HepG2 (cell line): ENCODE results near the gene PTRHD1. TPM values are rescaled to one million over a fixed set of nuclear protein-coding genes. Genes with fewer than 3 reads are reported as not detected.

ENCODE experiments used
- ATAC-seq: fragments of 200-7000 bp; cut with Tn5 transposase; 3 replicates; pipeline ENCODE4 v1.9.1; 2020; ENCODE audit warnings: mild to moderate bottlenecking, moderate library complexity
- BruUV-seq: library from RNA; stranded (reverse); fragments of 400-500 nt; replicated peaks from 2 replicates; lab custom pipeline; 2021; lab: Mats Ljungman, UMichigan
- CTCF ChIA-PET: fragments of 300-600 bp; formaldehyde crosslinking; extraction: SDS; loops from one replicate; lab custom pipeline; 2021; ENCODE audit warnings: low total read pairs, inconsistent platforms, low intra/inter-chr PET ratio; lab: Yijun Ruan, JAX
- POLR2A ChIA-PET: fragments of 350-600 bp; sonication (Branson Sonifier 250); formaldehyde crosslinking; loops from one replicate; lab custom pipeline; 2020; ENCODE audit warnings: antibody characterized with exemption, inconsistent platforms; lab: Yijun Ruan, JAX
- DNase-seq: peaks from one replicate; pipeline ENCODE4 v3.0.0-alpha.2; 2015; ENCODE audit warnings: low spot score
- FAIRE-seq: peaks from 3 replicates; lab custom pipeline; 2011; peaks lifted over from hg19 to GRCh38; lab: Jason Lieb, UNC
- H2AFZ ChIP-seq: one replicate; pipeline ENCODE4 v1.6.1; 2011; ENCODE audit warnings: low read length, inconsistent platforms
- H3K27ac ChIP-seq: fragments of 300-600 bp; 3 replicates; pipeline ENCODE4 v1.8.0; 2011; ENCODE audit warnings: mixed run types, mild to moderate bottlenecking, mixed read lengths, low read length, inconsistent platforms; ENCODE audit not compliant: insufficient read depth; ENCODE audit errors: extremely low read length
- H3K27me3 ChIP-seq, 2 experiments: fragments of 200-600 bp in 1 of 2; 2 replicates in 1 of 2; 3 replicates in 1 of 2; pipeline versions ENCODE4 v1.6.0 to v1.8.0; 2011; ENCODE audit warnings: low read length in 2 of 2, mild to moderate bottlenecking in 2 of 2, moderate library complexity in 2 of 2, inconsistent platforms in 1 of 2; ENCODE audit not compliant: insufficient read depth in 2 of 2, control insufficient read depth in 1 of 2
- H3K36me3 ChIP-seq, 2 experiments: fragments of 200-600 bp in 1 of 2; replicated peaks in 1 of 2; 2 replicates in 1 of 2; 3 replicates in 1 of 2; pipeline versions ENCODE4 v1.5.1 to v1.8.0; 2011; ENCODE audit warnings: low read length in 2 of 2, inconsistent platforms in 1 of 2; ENCODE audit not compliant: insufficient read depth in 2 of 2, control insufficient read depth in 1 of 2
- H3K4me1 ChIP-seq: 2 replicates; pipeline ENCODE4 v1.5.1; 2012; ENCODE audit warnings: low read length, inconsistent platforms; ENCODE audit not compliant: insufficient read depth
- H3K4me2 ChIP-seq: 2 replicates; pipeline ENCODE4 v1.6.0; 2011; ENCODE audit warnings: low read depth, low read length, inconsistent platforms
- H3K4me3 ChIP-seq, 3 experiments: fragments of 200-600 bp in 1 of 3; sonication (generic), shearing (Covaris generic) in 1 of 3; replicated peaks in 1 of 3; 2 replicates each; pipeline ENCODE4 v1.5.1; 2011 to 2016; ENCODE audit warnings: low read length in 3 of 3, inconsistent platforms in 2 of 3, low read depth in 2 of 3, mild to moderate bottlenecking in 2 of 3, control low read depth in 1 of 3, mixed read lengths in 1 of 3; ENCODE audit not compliant: insufficient read depth in 1 of 3
- H3K79me2 ChIP-seq: one replicate; pipeline ENCODE4 v1.6.1; 2011; ENCODE audit warnings: low read length, inconsistent platforms; ENCODE audit not compliant: insufficient read depth
- H3K9ac ChIP-seq: 2 replicates; pipeline ENCODE4 v1.6.0; 2011; ENCODE audit warnings: mild to moderate bottlenecking, low read depth, low read length, inconsistent platforms; ENCODE audit not compliant: insufficient read depth
- H3K9me3 ChIP-seq: 2 replicates; pipeline ENCODE4 v1.5.1; 2012; ENCODE audit warnings: mild to moderate bottlenecking, low read length
- H4K20me1 ChIP-seq: 2 replicates; pipeline ENCODE4 v1.6.0; 2011; ENCODE audit warnings: inconsistent platforms, mild to moderate bottlenecking, low read length, moderate library complexity; ENCODE audit not compliant: insufficient read depth
- FOXP4 ChIP-seq: sonication (generic); formaldehyde crosslinking; IDR thresholded peaks from 2 replicates; pipeline ENCODE4 v1.4.0; 2020; ENCODE audit warnings: missing genetic modification reagents
- LCORL ChIP-seq, 2 experiments: fragments of 450-650 bp in 1 of 2; sonication (generic) in 1 of 2; formaldehyde crosslinking in 1 of 2; IDR thresholded peaks; 2 replicates each; pipeline versions ENCODE4 v1.5.0 to v1.6.1; 2017 to 2020; ENCODE audit warnings: antibody characterized with exemption in 1 of 2, missing genetic modification reagents in 1 of 2
- RCOR2 ChIP-seq: IDR thresholded peaks from 2 replicates; pipeline ENCODE4 v1.6.1; 2016; ENCODE audit warnings: missing biosample characterization, missing genetic modification reagents
- SAP130 ChIP-seq: IDR thresholded peaks from 2 replicates; pipeline ENCODE4 v1.6.1; 2016; ENCODE audit warnings: low read depth
- SP2 ChIP-seq: sonication (generic); formaldehyde crosslinking; IDR thresholded peaks from 2 replicates; pipeline ENCODE4 v1.5.1; 2020; ENCODE audit warnings: mild to moderate bottlenecking, missing genetic modification reagents
- ZNF263 ChIP-seq: sonication (generic); formaldehyde crosslinking; IDR thresholded peaks from 2 replicates; pipeline ENCODE4 v1.4.0; 2020; ENCODE audit warnings: missing genetic modification reagents
- ZNF275 ChIP-seq: sonication (generic); formaldehyde crosslinking; IDR thresholded peaks from 2 replicates; pipeline ENCODE4 v1.8.0; 2022; ENCODE audit warnings: missing genetic modification reagents, mild to moderate bottlenecking, inconsistent platforms, borderline replicate concordance
- ZNF343 ChIP-seq: sonication (generic); formaldehyde crosslinking; IDR thresholded peaks from 2 replicates; pipeline ENCODE4 v1.4.0; 2020; ENCODE audit warnings: mild to moderate bottlenecking, missing genetic modification reagents
- ZNF710 ChIP-seq: sonication (generic); formaldehyde crosslinking; IDR thresholded peaks from 2 replicates; pipeline ENCODE4 v1.5.0; 2020; ENCODE audit warnings: mild to moderate bottlenecking, missing genetic modification reagents, borderline replicate concordance
- WGBS: methylation state at CpG from one replicate; pipeline ENCODE4 v1.1.6; 2017; ENCODE audit warnings: low lambda C conversion rate; 5-methylcytosine and 5-hydroxymethylcytosine counted together
- in situ Hi-C: cut with HindIII; loops from 2 replicates; pipeline ENCODE4 v1.10.0; 2017; ENCODE audit warnings: low pct_unique_long_range_greater_than_20kb; ENCODE audit not compliant: extremely low pct_ligation_motif_present
- intact Hi-C: fragments of 100-400 bp; cut with micrococcal nuclease; formaldehyde crosslinking; loops from one replicate; pipeline ENCODE4 v1.10.0; 2022; ENCODE audit not compliant: unreplicated experiment
- polyA plus RNA-seq, 8 experiments: library from polyadenylated mRNA; depleted of rRNA in 3 of 8; stranded (reverse) in 7 of 8; unstranded in 1 of 8; fragments of >200 nt; fragmentation: Illumina TruSeq in 4 of 8; extraction: Trizol in 4 of 8; gene quantifications; 2 replicates each; pipeline versions ENCODE4 v1.2.1 to v1.2.3, GENCODE V29; 2011 to 2016; ENCODE audit warnings: low read depth in 4 of 8, missing spikeins in 1 of 8, mixed read lengths in 1 of 8; ENCODE audit not compliant: insufficient read depth in 1 of 8
- total RNA-seq, 5 experiments: library from RNA; depleted of rRNA; stranded (reverse); fragments of >200 nt; fragmentation: Illumina TruSeq; extraction: Trizol; gene quantifications; 2 replicates each; pipeline ENCODE4 v1.2.3, GENCODE V29; 2016; ENCODE audit warnings: low read depth in 1 of 5
- TF ChIP-seq, protein P1 (sequence below): fragments of 450-650 bp; IDR thresholded peaks from 2 replicates; pipeline ENCODE4 v1.6.1; 2017
- TF ChIP-seq, protein P2 (sequence below): sonication (generic); formaldehyde crosslinking; IDR thresholded peaks from 2 replicates; pipeline ENCODE4 v1.4.0; 2020; ENCODE audit warnings: mild to moderate bottlenecking, low read depth, missing genetic modification reagents

PTRHD1 gene
- total and polyA plus RNA-seq, 2 of the 13 experiments (the other 11 are each of a cell fraction or from before 2014, with no cell fraction given): 72.6 to 90.8 TPM

GRCh38 chr2:24824071-24824588 is 30.9 kb upstream of the PTRHD1 start (continued):
- no peak for TF ChIP-seq ZNF710 (CRISPR knock-in tag)

DNA sequence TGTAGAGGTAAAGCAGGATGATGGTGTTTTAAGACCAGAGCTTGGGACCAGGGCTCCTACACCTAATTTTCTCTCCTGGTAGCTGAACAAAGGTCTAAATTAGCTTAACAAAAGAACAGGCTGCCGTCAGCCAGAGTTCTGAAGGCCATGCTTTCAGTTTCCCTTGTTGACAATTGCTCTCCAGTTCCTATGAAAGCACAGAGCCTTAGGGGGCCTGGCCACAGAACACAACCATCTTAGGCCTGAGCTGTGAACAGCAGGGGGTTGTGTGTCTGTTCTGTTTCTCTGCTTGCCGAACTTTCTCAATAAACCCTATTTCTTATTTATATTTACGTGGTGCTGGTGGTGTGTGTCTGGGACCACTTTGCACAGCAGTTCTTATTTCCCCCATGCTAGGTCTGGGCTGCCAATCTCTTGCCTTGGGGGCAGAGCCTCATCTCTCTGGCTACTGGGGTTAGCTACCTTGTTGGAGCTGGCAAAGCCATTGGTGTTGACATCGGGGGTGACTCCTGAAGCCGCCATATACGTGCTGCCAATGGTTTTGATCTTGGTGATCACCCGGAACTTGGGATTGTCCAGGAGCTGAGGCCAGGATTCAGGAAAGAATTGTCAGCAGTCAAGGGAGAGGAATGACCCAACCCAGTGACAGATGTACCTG is 29.0 kb upstream of the PTRHD1 start:
- FAIRE-seq (no peak), DNase-seq (no peak), ATAC-seq (no peak)
- peaks cover 12 to 41% of the 10 kb centered on the region in 2 experiments for H3K36me3 ChIP-seq
- intact Hi-C loops (no loop called here), in situ Hi-C loops (no loop called here)
- ChIA-PET CTCF (no interaction called here), POLR2A (no interaction called here)
- no peak overlapping the region for H3K27ac ChIP-seq
- H2AFZ ChIP-seq: no peak overlapping the region
- H3K9ac ChIP-seq: no peak overlapping the region
- no peaks in the 10 kb centered on the region for H3K79me2 ChIP-seq
- BruUV-seq: no TSS peak
- no peak overlapping the region for H3K4me3 ChIP-seq
- H3K4me2 ChIP-seq: no peak overlapping the region
- no peaks in the 10 kb centered on the region for H3K27me3 ChIP-seq
- no peaks in the 10 kb centered on the region for H4K20me1 ChIP-seq
- no peaks in the 10 kb centered on the region for H3K4me1 ChIP-seq
- H3K9me3 ChIP-seq: no peaks in the 10 kb centered on the region
- 96% methylated on average over 7 of the region's 7 CpGs for WGBS
- TF ChIP-seq SAP130 (CRISPR knock-in tag) (no peak), LCORL (IDR thresholded peaks at IDR 0.05) (no peak), LCORL (CRISPR knock-in tag; IDR thresholded peaks at IDR 0.05) (no peak), RCOR2 (no peak), SP2 (CRISPR knock-in tag) (no peak), ZNF275 (CRISPR knock-in tag) (no peak), FOXP4 (CRISPR knock-in tag) (no peak), ZNF343 (no peak), ZNF263 (CRISPR knock-in tag) (no peak)
- TF ChIP-seq, protein P1, sequence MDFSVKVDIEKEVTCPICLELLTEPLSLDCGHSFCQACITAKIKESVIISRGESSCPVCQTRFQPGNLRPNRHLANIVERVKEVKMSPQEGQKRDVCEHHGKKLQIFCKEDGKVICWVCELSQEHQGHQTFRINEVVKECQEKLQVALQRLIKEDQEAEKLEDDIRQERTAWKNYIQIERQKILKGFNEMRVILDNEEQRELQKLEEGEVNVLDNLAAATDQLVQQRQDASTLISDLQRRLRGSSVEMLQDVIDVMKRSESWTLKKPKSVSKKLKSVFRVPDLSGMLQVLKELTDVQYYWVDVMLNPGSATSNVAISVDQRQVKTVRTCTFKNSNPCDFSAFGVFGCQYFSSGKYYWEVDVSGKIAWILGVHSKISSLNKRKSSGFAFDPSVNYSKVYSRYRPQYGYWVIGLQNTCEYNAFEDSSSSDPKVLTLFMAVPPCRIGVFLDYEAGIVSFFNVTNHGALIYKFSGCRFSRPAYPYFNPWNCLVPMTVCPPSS: no peak
- TF ChIP-seq, protein P2, sequence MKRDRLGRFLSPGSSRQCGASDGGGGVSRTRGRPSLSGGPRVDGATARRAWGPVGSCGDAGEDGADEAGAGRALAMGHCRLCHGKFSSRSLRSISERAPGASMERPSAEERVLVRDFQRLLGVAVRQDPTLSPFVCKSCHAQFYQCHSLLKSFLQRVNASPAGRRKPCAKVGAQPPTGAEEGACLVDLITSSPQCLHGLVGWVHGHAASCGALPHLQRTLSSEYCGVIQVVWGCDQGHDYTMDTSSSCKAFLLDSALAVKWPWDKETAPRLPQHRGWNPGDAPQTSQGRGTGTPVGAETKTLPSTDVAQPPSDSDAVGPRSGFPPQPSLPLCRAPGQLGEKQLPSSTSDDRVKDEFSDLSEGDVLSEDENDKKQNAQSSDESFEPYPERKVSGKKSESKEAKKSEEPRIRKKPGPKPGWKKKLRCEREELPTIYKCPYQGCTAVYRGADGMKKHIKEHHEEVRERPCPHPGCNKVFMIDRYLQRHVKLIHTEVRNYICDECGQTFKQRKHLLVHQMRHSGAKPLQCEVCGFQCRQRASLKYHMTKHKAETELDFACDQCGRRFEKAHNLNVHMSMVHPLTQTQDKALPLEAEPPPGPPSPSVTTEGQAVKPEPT: no peak
